WERI-Rb-1 (cell line): Measurements from ENCODE around the gene COX19.

Experiments
- DNase-seq: peaks from one replicate; pipeline ENCODE4 v3.0.0-alpha.2; 2020
- H3K27ac ChIP-seq: fragments of 250-450 bp; sonication (Bioruptor Pico); 2 replicates; pipeline ENCODE4 v1.5.1; 2020; ENCODE audit warnings: mild to moderate bottlenecking, moderate library complexity
- H3K27me3 ChIP-seq: fragments of 250-450 bp; sonication (Bioruptor Pico); 2 replicates; pipeline ENCODE4 v1.5.1; 2021; ENCODE audit warnings: mild to moderate bottlenecking, low read depth, moderate library complexity; ENCODE audit not compliant: insufficient read depth, severe bottlenecking
- H3K36me3 ChIP-seq: fragments of 250-450 bp; sonication (Bioruptor Pico); 2 replicates; pipeline ENCODE4 v1.5.1; 2020; ENCODE audit warnings: mild to moderate bottlenecking, moderate library complexity
- H3K4me3 ChIP-seq: 2 replicates; pipeline ENCODE4 v1.5.1; 2011; ENCODE audit warnings: low read depth, mild to moderate bottlenecking, control low read depth, low read length
- H3K9me3 ChIP-seq: fragments of 250-450 bp; sonication (Bioruptor Pico); 2 replicates; pipeline ENCODE4 v1.5.1; 2021; ENCODE audit warnings: mild to moderate bottlenecking, moderate library complexity; ENCODE audit not compliant: severe bottlenecking
- TF ChIP-seq, protein P1 (sequence below): IDR thresholded peaks from 2 replicates; pipeline ENCODE4 v1.5.1; 2011; ENCODE audit warnings: low read depth, mild to moderate bottlenecking, control low read depth, inconsistent platforms, low read length

The COX19 gene

GRCh38 chr7:959271-959670 is 16.1 kb downstream of the COX19 start:
- H3K27me3 ChIP-seq = no peaks in the 10 kb centered on the region
- H3K9me3 ChIP-seq = no peaks in the 10 kb centered on the region
- TF ChIP-seq, protein P1, sequence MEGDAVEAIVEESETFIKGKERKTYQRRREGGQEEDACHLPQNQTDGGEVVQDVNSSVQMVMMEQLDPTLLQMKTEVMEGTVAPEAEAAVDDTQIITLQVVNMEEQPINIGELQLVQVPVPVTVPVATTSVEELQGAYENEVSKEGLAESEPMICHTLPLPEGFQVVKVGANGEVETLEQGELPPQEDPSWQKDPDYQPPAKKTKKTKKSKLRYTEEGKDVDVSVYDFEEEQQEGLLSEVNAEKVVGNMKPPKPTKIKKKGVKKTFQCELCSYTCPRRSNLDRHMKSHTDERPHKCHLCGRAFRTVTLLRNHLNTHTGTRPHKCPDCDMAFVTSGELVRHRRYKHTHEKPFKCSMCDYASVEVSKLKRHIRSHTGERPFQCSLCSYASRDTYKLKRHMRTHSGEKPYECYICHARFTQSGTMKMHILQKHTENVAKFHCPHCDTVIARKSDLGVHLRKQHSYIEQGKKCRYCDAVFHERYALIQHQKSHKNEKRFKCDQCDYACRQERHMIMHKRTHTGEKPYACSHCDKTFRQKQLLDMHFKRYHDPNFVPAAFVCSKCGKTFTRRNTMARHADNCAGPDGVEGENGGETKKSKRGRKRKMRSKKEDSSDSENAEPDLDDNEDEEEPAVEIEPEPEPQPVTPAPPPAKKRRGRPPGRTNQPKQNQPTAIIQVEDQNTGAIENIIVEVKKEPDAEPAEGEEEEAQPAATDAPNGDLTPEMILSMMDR = no peak
- H3K36me3 ChIP-seq = no peaks in the 10 kb centered on the region
- H3K4me3 ChIP-seq = no peak overlapping the region
- H3K27ac ChIP-seq = no peak overlapping the region
- DNase-seq = no peak

GRCh38 chr7:958221-959200 is 16.8 kb downstream of the COX19 start:
- Histone ChIP-seq H3K27me3 (peaks cover 2% of the 10 kb centered on the region), H3K4me3 (no peak overlapping the region), H3K36me3 (no peaks in the 10 kb centered on the region), H3K27ac (no peak overlapping the region), H3K9me3 (no peaks in the 10 kb centered on the region)
- DNase-seq = no peak
- TF ChIP-seq, protein P1 = no peak

GRCh38 chr7:957418-958220 is 17.7 kb downstream of the COX19 start:
- Histone ChIP-seq H3K4me3 (no peak overlapping the region), H3K27ac (no peak overlapping the region), H3K27me3 (peaks cover 4% of the 10 kb centered on the region), H3K36me3 (no peaks in the 10 kb centered on the region), H3K9me3 (no peaks in the 10 kb centered on the region)
- TF ChIP-seq, protein P1 = no peak
- no peak for DNase-seq

- TF ChIP-seq, protein P1 = no peak
- H3K9me3 ChIP-seq = no peaks in the 10 kb centered on the region
- H3K36me3 ChIP-seq = no peaks in the 10 kb centered on the region
- no peak overlapping the region for H3K27ac ChIP-seq
- DNase-seq = no peak
- H3K4me3 ChIP-seq = no peak overlapping the region
- peaks cover 4% of the 10 kb centered on the region for H3K27me3 ChIP-seq
These were observed 19.3 kb downstream of the COX19 start for GRCh38 chr7:956031-956430.

DNA sequence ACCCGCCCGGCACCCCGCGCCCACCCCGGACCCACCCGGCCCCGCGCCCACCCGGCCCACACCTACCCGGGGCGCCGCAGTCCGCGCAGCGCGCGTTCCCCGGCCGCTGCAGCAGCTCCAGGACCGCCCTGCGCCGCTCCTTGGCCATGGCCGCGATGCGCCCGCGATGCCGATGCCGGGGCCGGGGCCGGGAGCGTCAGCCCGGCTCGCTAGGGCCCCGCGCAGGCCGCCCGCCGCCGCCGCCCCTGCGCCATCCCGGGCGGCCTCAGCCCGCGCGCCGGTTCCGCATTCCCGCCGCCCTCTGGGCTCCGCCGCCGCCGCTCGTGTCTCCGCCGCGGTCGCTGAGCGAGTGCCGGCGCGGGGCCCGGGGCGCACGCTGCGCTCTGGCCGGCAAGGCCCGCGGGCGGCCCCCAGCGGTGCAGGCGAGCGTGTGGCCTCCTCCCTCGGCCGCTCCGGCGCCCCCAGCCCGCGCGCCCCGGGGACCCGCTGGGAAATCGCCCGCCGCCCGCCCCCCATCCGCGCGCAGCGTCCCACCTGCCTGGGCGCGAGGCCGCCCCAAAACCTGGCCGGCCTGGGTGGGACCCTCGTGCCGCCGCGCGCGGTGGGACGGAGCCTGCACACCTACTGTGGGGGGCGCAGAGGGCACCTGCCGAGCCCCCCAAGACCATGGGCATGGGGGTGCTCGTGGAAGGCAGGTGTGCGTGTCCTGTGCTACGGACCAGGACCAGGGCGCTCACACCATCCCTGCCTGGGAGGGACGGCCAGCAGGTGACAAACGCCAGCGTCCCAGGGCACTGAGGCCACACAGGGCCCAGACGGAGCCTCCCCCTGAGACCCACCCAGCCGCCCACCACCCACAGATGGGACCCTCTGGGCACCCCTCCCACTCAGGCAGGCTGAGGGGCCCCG is 20.8 kb downstream of the COX19 start, which contains the start of gene ADAP1:
Gene ADAP1, minus strand, starts transcription at position 351 of the 909 bp plus-strand sequence. Its CDS starts 203 bp downstream, at position 148.
- no peaks in the 10 kb centered on the region for H3K36me3 ChIP-seq
- peak; percentile 38 for DNase-seq
- H3K4me3 ChIP-seq = peak within 1 kb of the TSS; percentile 48
- TF ChIP-seq, protein P1 = peak; percentile 47
- no peak within 1 kb of the TSS for H3K27ac ChIP-seq
- H3K27me3 ChIP-seq = peaks cover 4% of the 10 kb centered on the region
- no peaks in the 10 kb centered on the region for H3K9me3 ChIP-seq
